Glutamatergic neuron (in vitro differentiated cells): ENCODE measurements around the gene LRP1B. TPM values are rescaled to one million over a fixed set of nuclear protein-coding genes. Genes with fewer than 3 reads are reported as not detected.
A peak's percentile ranks its signal among the peaks of the same experiment; 100 is the strongest.

Experiments used
- DNase-seq: peaks from one replicate; pipeline ENCODE4 v3.0.0; 2022
- H3K27ac Mint-ChIP-seq: one replicate; pipeline ENCODE4 v1.8.0; 2020; ENCODE audit warnings: mild to moderate bottlenecking, mixed read lengths, inconsistent platforms; ENCODE audit not compliant: unreplicated experiment
- H3K27me3 Mint-ChIP-seq: one replicate; pipeline ENCODE4 v1.8.0; 2020; ENCODE audit warnings: mild to moderate bottlenecking, moderate library complexity, mixed read lengths, inconsistent platforms; ENCODE audit not compliant: unreplicated experiment
- H3K36me3 Mint-ChIP-seq: one replicate; pipeline ENCODE4 v1.8.0; 2020; ENCODE audit warnings: mild to moderate bottlenecking, mixed read lengths, inconsistent platforms; ENCODE audit not compliant: unreplicated experiment
- H3K4me1 Mint-ChIP-seq: one replicate; pipeline ENCODE4 v1.8.0; 2020; ENCODE audit warnings: mild to moderate bottlenecking, low read depth, mixed read lengths, inconsistent platforms; ENCODE audit not compliant: unreplicated experiment
- H3K4me3 Mint-ChIP-seq: one replicate; pipeline ENCODE4 v1.8.0; 2020; ENCODE audit warnings: mild to moderate bottlenecking, mixed read lengths, inconsistent platforms; ENCODE audit not compliant: unreplicated experiment
- H3K9me3 Mint-ChIP-seq: one replicate; pipeline ENCODE4 v1.8.0; 2020; ENCODE audit warnings: mild to moderate bottlenecking, moderate library complexity, mixed read lengths, inconsistent platforms; ENCODE audit not compliant: unreplicated experiment
- CTCF ChIP-seq: fragments of 200-600 bp; sonication (generic); IDR thresholded peaks from one replicate; pipeline ENCODE4 v1.5.0; 2021; ENCODE audit not compliant: partially characterized antibody, unreplicated experiment
- total RNA-seq: library from RNA; stranded (reverse); fragmentation: NEBNext Ultra II Directional; extraction: Animal tissue kit (Norgen Biotek cat#: 25700); gene quantifications from one replicate; pipeline ENCODE4 v1.2.1, GENCODE V29; 2021; ENCODE audit not compliant: unreplicated experiment

LRP1B gene
- total RNA-seq, 1 donor from 2014 or later, result 28.7 TPM

GRCh38 chr2:141928476-141928875 is 202.3 kb downstream of the LRP1B start:
- no peak overlapping the region for H3K4me3 Mint-ChIP-seq
- H3K4me1 Mint-ChIP-seq, result peaks cover 7% of the 10 kb centered on the region
- H3K9me3 Mint-ChIP-seq, result no peaks in the 10 kb centered on the region
- TF ChIP-seq CTCF, result no peak
- H3K36me3 Mint-ChIP-seq, result no peaks in the 10 kb centered on the region
- DNase-seq, result no peak
- no peak overlapping the region for H3K27ac Mint-ChIP-seq
- no peaks in the 10 kb centered on the region for H3K27me3 Mint-ChIP-seq

- Mint-ChIP-seq H3K4me1 (peaks cover 7% of the 10 kb centered on the region), H3K27me3 (no peaks in the 10 kb centered on the region), H3K36me3 (no peaks in the 10 kb centered on the region), H3K27ac (no peak overlapping the region), H3K4me3 (no peak overlapping the region), H3K9me3 (no peaks in the 10 kb centered on the region)
- TF ChIP-seq CTCF, result no peak
- no peak for DNase-seq
These were observed 203.3 kb downstream of the LRP1B start for GRCh38 chr2:141927536-141927935.

- no peak overlapping the region for H3K27ac Mint-ChIP-seq
These were observed 205.3 kb downstream of the LRP1B start for GRCh38 chr2:141925511-141925910.

GRCh38 chr2:141923657-141924056 is 207.2 kb downstream of the LRP1B start:
- no peak for TF ChIP-seq CTCF
- H3K36me3 Mint-ChIP-seq, result no peaks in the 10 kb centered on the region
- peaks cover 2% of the 10 kb centered on the region for H3K4me1 Mint-ChIP-seq
- no peak overlapping the region for H3K4me3 Mint-ChIP-seq
- H3K27ac Mint-ChIP-seq, result no peak overlapping the region
- no peaks in the 10 kb centered on the region for H3K9me3 Mint-ChIP-seq
- H3K27me3 Mint-ChIP-seq, result no peaks in the 10 kb centered on the region
- DNase-seq, result no peak

More at GRCh38 chr2:141925511-141925910, 205.3 kb downstream of the LRP1B start:
- no peak for DNase-seq
- TF ChIP-seq CTCF, result no peak
- Mint-ChIP-seq H3K27me3 (no peaks in the 10 kb centered on the region), H3K4me3 (no peak overlapping the region), H3K9me3 (no peaks in the 10 kb centered on the region), H3K4me1 (peaks cover 5% of the 10 kb centered on the region), H3K36me3 (no peaks in the 10 kb centered on the region)

GRCh38 chr2:141911485-141912066 is 219.2 kb downstream of the LRP1B start:
- peaks cover 17% of the 10 kb centered on the region for H3K36me3 Mint-ChIP-seq
- H3K4me1 Mint-ChIP-seq, result peaks cover 5% of the 10 kb centered on the region
- H3K4me3 Mint-ChIP-seq, result no peak overlapping the region
- H3K27me3 Mint-ChIP-seq, result peaks cover 2% of the 10 kb centered on the region
- H3K9me3 Mint-ChIP-seq, result peaks cover 9% of the 10 kb centered on the region
- no peak overlapping the region for H3K27ac Mint-ChIP-seq
- peak; percentile 71 for TF ChIP-seq CTCF
- DNase-seq, result peak; percentile 30
